Right lobe of liver (tissue), 4 donors: ENCODE data around the gene DNER.

ENCODE experiments used
- CTCF ChIP-seq, 4 donors: fragments of 200-600 bp in 3 of 4; fragments of 450-650 bp in 1 of 4; IDR thresholded peaks; one replicate each; pipeline versions ENCODE4 v1.5.1 to v1.8.0; 2016 to 2022; ENCODE audit warnings: antibody characterized with exemption in 4 of 4, mild to moderate bottlenecking in 2 of 4
- POLR2A ChIP-seq: fragments of 450-650 bp; IDR thresholded peaks from one replicate; pipeline ENCODE4 v1.6.1; 2017; ENCODE audit warnings: antibody characterized with exemption, mild to moderate bottlenecking
- donor health status: DM: no; HTN: no; CAD: no.
- donor health status: DM: no; HTN: no; CAD: no.
- donor health status: DM: no; HTN: yes; CAD: no.

- no peak for TF ChIP-seq POLR2A
- no peak for TF ChIP-seq CTCF (IDR thresholded peaks at IDR 0.05)
These were observed 284.8 kb downstream of the DNER start for GRCh38 chr2:229429589-229429988.
